H4 (cell line): ENCODE data around the gene OR2J3. TPM values are rescaled to one million over a fixed set of nuclear protein-coding genes. Genes with fewer than 3 reads are reported as not detected.
"Not testable (repeated sequence)": the region's sequence is repeated elsewhere in the genome, so short reads cannot be mapped to it uniquely, and the experiment has no call there.

Experiments
- DNase-seq: peaks from one replicate; pipeline ENCODE4 v3.0.0-alpha.2; 2015; ENCODE audit warnings: low spot score
- total RNA-seq: library from RNA; depleted of rRNA; stranded (reverse); fragments of >200 nt; shearing (Covaris generic); gene quantifications from 2 replicates; pipeline ENCODE4 v1.2.3, GENCODE V29; 2014; rRNA removed

The OR2J3 gene
- total RNA-seq = not detected in 2 replicates

GRCh38 chr6:29107758-29108157 is at the start of gene OR2J3:
TSS of gene OR2J3 (plus strand) at chr6:29108058. CDS start at chr6:29111891, 3,833 bp downstream.
- no peak for DNase-seq

DNA sequence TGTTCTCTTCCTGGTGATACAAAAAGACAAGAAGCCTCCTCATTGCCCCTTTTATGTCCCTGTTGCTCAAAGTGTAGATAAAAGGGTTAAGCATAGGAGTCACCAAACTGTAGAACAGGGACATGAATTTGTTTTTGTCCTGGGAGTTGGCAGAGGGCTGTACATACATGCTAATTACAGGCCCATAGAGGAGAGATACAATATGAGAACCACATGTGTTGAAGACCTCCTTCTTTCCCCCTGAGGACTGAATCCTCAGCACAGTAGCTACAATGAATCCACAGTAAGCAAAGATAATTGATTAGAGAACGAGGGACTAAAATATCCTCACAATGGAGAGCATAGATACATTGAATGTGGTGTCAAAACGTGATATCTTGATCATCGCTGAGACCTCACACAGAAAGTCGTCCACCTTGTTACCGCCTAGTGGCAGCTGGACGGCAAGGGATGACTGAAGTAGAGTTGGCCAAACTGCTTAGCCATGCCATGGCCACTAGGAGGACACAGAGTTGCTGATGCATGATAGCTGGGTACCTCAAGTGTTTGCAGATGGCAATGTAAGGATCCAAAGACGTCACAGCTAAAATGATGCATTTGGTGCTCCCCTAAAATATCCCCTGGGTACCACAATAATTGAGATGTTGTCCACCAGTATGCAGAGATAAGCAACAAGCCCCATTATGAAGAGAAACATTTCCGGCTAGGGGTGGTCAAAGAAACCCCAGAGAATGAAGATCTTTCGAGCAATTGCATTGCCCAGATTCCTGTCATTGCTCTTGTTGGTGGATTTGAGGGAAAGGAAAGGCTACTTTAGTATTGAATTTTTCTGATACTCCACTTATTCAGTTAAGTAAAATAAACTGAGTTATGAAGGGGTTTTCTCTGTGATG is 35.8 kb upstream of the OR2J3 start:
- DNase-seq = peak; percentile 43

GRCh38 chr6:29079203-29079602 is 28.7 kb upstream of the OR2J3 start:
- no peak for DNase-seq

DNA sequence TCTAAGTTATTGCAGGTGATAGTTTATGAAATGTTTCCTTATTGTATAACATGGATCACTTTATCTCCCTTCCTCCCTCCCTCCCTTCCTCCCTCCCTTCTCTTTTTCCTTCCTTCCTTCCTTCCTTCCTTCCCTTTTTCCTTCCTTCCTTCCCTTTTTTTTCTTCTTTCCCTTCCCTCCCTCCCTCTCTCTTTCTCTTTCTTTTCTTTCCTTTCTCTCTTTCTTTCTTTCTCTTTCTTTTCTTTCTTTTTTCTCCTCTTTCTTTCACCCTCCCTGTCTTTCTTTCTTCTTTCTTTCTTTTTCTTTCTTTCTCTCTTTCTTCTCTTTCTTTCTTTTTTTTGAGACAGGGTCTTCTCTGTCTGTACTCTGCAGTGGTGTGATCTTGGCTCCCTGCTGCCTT is 26.5 kb upstream of the OR2J3 start:
- DNase-seq = no peak

DNA sequence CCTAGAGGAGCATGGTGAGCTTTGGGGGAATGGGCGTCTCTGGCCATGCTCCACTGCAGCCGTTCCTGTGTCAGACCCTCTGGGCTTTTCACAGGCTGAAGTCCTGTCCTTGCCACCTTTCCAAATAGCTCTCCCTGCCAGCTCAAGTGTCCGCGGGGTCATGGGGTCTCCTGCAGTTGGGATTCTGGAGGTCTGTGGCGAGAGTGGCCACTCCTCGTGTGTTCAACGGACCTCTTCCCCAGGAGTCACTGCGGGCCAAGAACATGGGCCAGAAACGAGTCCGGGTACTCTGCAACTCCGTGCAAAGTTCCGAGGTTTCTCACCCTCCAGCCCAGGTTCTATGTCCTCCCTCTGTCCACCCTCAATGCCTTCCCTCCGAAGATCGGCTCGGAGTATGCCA is 25.4 kb upstream of the OR2J3 start:
- DNase-seq = no peak

DNA sequence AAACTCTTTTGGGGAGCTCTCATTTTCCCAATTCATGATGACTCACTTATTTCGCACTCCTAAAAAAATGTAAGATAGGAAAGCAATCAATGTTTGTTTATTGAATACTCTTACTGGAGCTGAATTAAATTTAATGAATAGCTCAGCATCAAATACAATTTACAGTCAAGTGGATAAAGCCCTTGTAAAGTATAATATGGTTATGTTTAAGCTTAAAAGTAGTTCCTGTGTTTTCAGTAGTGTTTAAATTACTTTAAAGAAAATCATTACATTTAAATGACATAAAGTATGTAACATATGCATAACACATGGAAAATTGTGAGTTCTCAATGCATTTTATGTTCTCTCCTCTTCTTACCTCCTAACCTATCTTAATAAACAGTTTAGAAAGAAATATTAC is 20.6 kb upstream of the OR2J3 start, which contains the start of gene OR2B3:
OR2B3 (minus strand) TSS at position 101 of the 400 bp plus-strand sequence; CDS start at position 36, 65 bp downstream.
- DNase-seq = no peak

GRCh38 chr6:29092957-29093356 is 14.9 kb upstream of the OR2J3 start:
- DNase-seq = no peak

- no peak for DNase-seq
Measured at GRCh38 chr6:29097803-29098202, 10.1 kb upstream of the OR2J3 start.

DNA sequence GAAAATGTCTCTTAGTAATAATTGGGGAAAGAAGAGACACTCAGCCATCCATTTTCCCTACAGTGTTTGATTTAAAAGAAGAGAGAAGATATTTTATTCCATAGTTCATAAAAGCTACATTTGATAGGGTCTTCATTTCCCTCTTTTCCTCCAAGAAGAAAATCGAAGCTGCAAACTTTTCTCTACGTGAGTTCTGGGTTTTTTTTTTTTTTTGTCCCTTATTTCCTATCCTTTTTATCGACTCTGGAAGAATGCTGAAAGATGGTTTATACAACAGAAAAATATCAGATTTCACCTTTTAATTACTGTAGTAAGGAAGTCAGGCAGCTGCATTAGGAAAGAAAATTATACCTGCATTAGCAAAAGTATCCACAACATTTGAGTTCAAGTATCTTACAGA is 8.7 kb upstream of the OR2J3 start, which contains the start of gene OR2J1:
OR2J1 (plus strand) TSS at position 301 of the 400 bp plus-strand sequence. CDS start 1,453 bp downstream, outside the sequence.
- no peak for DNase-seq

DNA sequence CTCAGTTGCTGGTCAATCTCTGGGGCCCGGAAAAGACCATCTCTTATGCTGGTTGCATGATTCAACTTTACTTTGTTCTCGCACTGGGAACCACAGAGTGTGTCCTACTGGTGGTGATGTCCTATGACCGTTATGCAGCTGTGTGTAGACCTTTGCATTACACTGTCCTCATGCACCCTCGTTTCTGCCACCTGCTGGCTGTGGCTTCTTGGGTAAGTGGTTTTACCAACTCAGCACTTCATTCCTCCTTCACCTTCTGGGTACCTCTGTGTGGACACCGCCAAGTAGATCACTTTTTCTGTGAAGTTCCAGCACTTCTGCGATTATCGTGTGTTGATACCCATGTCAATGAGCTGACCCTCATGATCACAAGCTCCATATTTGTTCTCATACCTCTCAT is 4.3 kb downstream of the OR2J3 start:
- no peak for DNase-seq

DNA sequence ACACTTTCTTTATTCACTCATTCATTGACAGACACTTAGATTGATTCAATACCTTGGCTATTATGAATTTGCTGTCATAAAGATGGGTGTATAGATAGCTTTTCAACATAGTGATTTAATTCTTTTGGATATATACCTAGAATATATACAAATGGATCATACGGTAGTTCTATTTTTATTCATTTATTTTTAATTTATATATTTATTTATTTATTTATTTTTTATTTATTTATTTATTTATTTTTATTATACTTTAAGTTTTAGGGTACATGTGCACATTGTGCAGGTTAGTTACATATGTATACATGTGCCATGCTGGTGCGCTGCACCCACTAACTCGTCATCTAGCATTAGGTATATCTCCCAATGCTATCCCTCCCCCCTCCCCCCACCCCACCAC is 7.1 kb downstream of the OR2J3 start:
- not testable (repeated sequence) for DNase-seq

DNA sequence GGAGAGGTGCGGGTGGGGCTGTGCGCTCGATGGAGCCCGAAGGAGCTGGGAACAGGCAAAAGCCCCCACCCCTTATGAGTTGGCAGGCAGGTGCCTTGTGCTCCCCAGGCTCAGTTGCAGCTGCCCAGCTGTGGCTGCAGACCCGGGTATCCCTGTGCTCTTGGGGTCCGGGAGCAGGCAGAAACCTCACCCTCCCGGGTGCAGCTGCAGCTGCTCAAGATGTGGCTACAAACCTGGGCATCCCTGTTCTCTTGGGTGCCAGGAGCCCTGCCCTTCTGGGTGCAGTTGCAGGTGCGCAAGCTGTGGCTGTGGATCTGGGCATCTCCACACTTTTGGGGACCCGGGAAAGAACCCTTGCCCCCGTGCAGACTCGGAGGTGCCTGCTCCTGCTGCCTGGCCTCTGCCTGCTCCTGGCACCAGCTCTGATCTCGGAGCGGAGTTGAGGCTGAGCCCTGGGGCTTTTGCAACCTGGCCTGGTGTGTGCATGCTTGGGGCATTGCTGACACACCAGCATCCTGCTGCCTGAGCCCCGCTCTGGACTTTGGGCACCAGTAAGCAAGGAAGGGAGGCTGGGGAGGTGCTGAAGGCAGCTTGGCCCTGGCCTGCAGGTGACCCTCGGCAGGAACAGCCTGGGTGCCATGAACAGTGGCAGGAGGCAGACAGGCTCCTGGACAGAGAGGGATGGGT is 21.6 kb downstream of the OR2J3 start:
- DNase-seq = no peak

- DNase-seq = no peak
Measured at GRCh38 chr6:29130644-29131043, 22.8 kb downstream of the OR2J3 start.

DNA sequence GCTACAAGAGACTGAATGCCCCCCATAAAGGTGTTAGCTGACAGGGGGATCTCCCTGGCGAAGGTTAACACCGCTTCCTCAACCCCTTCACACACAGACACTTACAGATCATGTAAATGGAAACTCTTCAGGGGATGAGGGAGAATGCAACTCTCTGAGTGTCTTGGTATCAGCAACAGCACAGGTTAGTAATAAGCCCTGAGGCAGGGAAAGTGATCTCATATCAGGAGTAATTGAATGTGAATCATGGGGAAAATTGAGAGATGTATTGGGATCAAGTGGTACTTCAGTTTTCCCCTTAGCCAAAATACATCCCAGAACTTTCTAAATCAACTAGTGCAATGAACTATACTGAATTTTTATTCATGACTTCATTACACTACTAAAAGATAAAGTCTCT is 23.8 kb downstream of the OR2J3 start:
- no peak for DNase-seq

- no peak for DNase-seq
Measured at GRCh38 chr6:29137724-29138123, 29.9 kb downstream of the OR2J3 start.

- no peak for DNase-seq
Measured at GRCh38 chr6:29141606-29142005, 33.7 kb downstream of the OR2J3 start.

DNA sequence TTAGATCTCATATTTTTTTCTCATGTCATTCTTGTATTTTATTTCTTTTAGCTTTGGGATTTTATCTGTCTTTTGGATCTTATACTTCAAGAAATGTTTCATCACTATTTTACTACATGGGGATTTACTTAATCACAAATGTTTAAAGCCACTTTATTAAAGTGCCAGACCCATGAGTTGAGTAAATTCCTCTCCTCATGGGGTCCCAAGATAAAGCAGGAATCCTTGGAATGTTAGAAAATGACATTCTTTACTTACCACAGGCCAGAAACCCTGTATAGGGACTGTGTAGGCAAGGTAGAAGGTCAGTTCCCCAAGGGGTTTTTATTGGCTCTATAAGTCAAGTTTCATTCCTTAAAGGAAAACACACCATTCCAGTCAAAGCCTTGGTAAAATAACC is 34.5 kb downstream of the OR2J3 start:
- no peak for DNase-seq

- no peak for DNase-seq
Measured at GRCh38 chr6:29146179-29146578, 38.3 kb downstream of the OR2J3 start.

DNA sequence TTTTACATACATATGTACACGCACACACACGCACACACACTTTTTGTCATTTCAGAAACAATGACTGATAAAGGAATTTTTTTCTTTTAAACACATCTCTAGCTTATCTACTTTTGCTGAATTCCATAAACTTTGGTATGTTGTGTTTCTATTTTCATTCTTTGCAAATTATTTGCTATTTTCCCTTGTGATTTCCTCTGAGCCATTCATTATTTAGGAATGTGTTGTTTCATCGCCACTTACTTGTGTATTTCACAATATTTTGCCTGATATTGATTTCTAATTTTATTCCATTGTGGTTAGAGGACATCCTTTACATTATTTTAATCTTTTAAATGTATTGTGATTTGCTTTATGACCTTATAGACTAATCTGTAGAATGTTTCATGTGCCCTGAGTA is 39.2 kb downstream of the OR2J3 start:
- no peak for DNase-seq

- DNase-seq = not testable (repeated sequence)
Measured at GRCh38 chr6:29149444-29149843, 41.6 kb downstream of the OR2J3 start.

GRCh38 chr6:29153083-29153482 is 45.2 kb downstream of the OR2J3 start:
- no peak for DNase-seq

- not testable (repeated sequence) for DNase-seq
Measured at GRCh38 chr6:29155182-29155581, 47.3 kb downstream of the OR2J3 start.

DNA sequence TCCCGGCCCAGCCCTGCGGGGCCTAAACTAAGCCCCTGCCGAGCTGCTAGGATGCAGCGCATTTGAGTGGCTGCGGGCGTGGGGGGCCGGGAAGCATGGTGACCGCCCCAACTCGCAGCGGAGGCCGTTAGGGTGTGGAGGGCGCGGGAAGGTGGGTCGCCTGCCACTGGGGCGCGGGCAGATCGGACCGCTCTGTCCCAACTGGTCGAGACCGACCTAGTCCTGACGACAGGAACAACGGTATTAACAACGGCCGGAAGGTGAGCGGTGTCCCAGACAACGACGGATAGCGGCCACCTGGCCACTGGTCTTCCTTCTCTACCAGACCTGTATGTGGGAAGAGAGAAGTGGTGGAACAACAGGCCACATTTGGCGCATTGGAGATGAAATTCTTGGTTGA is 52.1 kb downstream of the OR2J3 start:
- not testable (repeated sequence) for DNase-seq
